Esophagus squamous epithelium (tissue), 5 donors: Measurements from ENCODE around the gene PHF2. TPM values are rescaled to one million over a fixed set of nuclear protein-coding genes. Genes with fewer than 3 reads are reported as not detected.

ENCODE experiments used
- DNase-seq: peaks from one replicate; lab custom pipeline; 2025; lab: John Stamatoyannopoulos, UW
- H3K27ac ChIP-seq, 4 donors: fragments of 200-600 bp; sonication (generic); one replicate each; pipeline ENCODE4 v1.5.1; 2016 to 2019; ENCODE audit warnings: mild to moderate bottlenecking in 1 of 4
- H3K27me3 ChIP-seq, 4 donors: fragments of 200-600 bp; sonication (generic); 1 replicate in 3 of 4; 2 replicates in 1 of 4; pipeline versions ENCODE4 v1.5.1 to v1.6.0; 2017 to 2021; ENCODE audit warnings: antibody characterized with exemption in 1 of 4
- H3K36me3 ChIP-seq, 3 donors: fragments of 200-600 bp; sonication (generic); one replicate each; pipeline ENCODE4 v1.5.1; 2016 to 2019
- H3K4me1 ChIP-seq, 3 donors: fragments of 200-600 bp; sonication (generic); one replicate each; pipeline ENCODE4 v1.5.1; 2017 to 2019
- H3K4me3 ChIP-seq, 4 donors: fragments of 200-600 bp; sonication (generic); 1 replicate in 3 of 4; 2 replicates in 1 of 4; pipeline ENCODE4 v1.5.1; 2016 to 2019; ENCODE audit warnings: mild to moderate bottlenecking in 2 of 4, moderate library complexity in 1 of 4
- H3K9me3 ChIP-seq, 3 donors: fragments of 200-600 bp; sonication (generic); one replicate each; pipeline ENCODE4 v1.5.1; 2016 to 2019
- POLR2A ChIP-seq, 4 donors: fragments of 450-650 bp; IDR thresholded peaks; one replicate each; pipeline ENCODE4 v1.6.1; 2017; ENCODE audit warnings: antibody characterized with exemption in 4 of 4, mild to moderate bottlenecking in 4 of 4, moderate library complexity in 3 of 4
- WGBS, 2 donors: methylation state at CpG; one replicate each; pipeline ENCODE4 v1.1.5; 2018; 5-methylcytosine and 5-hydroxymethylcytosine counted together
- intact Hi-C: fragments of 100-400 bp; cut with DNase I; formaldehyde crosslinking; loops from one replicate; pipeline ENCODE4 v1.15.0; 2022
- total RNA-seq, 4 donors: library from RNA; depleted of rRNA; stranded (reverse); fragments of >200 nt; gene quantifications; one replicate each; pipeline ENCODE4 v1.1.0, GENCODE V29; 2016
- TF ChIP-seq, protein P1 (sequence below), 6 experiments: fragments of 450-650 bp in 4 of 6; fragments of 200-600 bp in 2 of 6; sonication (generic) in 2 of 6; IDR thresholded peaks; one replicate each; pipeline ENCODE4 v1.5.1; 2016 to 2019; ENCODE audit warnings: antibody characterized with exemption in 6 of 6, mild to moderate bottlenecking in 4 of 6, moderate library complexity in 4 of 6
- donor health status: DM: yes; HTN: yes; CAD: no.

The PHF2 gene
- total RNA-seq, 4 donors from 2014 or later = 13.3 to 22.6 (median 17.5) TPM

DNA sequence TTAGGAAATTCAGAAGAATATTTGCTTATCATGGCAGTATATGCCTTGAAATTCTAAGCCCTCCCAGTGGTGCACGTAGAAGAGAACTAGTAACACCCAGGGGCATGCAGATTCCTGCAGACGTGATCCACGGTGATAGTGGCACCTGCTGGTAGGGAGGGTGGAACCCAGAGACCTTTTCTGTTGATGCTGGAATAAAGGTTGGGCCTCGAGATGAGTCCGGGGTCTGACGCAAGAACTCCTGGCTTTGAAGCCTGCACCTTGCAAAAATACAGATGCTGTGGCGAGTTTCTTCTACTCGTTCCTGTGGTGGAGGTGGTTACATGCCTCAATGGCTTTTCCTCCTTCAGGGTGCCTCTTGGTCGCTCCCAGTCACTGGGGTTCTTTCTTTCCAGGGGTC is 39.5 kb upstream of the PHF2 start:
- H3K36me3 ChIP-seq = peaks cover 0 to 93% (median 17%) of the 10 kb centered on the region in 3 donors
- intact Hi-C loops = no loop called here
- no peak for TF ChIP-seq POLR2A (IDR thresholded peaks at IDR 0.05)
- TF ChIP-seq, protein P1, sequence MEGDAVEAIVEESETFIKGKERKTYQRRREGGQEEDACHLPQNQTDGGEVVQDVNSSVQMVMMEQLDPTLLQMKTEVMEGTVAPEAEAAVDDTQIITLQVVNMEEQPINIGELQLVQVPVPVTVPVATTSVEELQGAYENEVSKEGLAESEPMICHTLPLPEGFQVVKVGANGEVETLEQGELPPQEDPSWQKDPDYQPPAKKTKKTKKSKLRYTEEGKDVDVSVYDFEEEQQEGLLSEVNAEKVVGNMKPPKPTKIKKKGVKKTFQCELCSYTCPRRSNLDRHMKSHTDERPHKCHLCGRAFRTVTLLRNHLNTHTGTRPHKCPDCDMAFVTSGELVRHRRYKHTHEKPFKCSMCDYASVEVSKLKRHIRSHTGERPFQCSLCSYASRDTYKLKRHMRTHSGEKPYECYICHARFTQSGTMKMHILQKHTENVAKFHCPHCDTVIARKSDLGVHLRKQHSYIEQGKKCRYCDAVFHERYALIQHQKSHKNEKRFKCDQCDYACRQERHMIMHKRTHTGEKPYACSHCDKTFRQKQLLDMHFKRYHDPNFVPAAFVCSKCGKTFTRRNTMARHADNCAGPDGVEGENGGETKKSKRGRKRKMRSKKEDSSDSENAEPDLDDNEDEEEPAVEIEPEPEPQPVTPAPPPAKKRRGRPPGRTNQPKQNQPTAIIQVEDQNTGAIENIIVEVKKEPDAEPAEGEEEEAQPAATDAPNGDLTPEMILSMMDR (IDR thresholded peaks at IDR 0.05) = no peak
- H3K27ac ChIP-seq = no peak overlapping the region
- WGBS, 2 donors = 72 to 78% methylated on average over 8 to 9 of the region's 9 CpGs
- DNase-seq = no peak
- H3K9me3 ChIP-seq = no peaks in the 10 kb centered on the region
- H3K4me1 ChIP-seq = no peaks in the 10 kb centered on the region
- H3K4me3 ChIP-seq = no peak overlapping the region
- H3K27me3 ChIP-seq = no peaks in the 10 kb centered on the region

DNA sequence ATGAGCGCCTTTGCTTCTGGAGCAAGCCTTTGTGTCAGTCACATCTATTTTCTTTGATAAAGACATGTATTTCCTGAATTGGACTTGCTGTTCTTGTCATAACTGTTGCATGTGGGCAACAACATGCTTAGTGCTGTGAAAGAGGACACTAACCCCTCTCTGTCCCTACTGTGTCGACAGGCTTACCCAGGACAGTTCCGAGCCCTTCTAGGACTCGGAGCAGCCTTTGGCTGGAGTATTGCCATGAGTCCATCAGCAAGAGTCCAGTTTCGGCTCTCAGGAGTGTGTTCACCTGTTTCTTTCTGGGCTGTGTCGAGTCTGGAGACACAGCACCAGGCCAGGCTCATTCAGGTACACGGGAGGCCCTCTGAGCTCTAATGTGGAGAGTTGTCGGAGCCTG is 36.1 kb upstream of the PHF2 start:
- DNase-seq = no peak

DNA sequence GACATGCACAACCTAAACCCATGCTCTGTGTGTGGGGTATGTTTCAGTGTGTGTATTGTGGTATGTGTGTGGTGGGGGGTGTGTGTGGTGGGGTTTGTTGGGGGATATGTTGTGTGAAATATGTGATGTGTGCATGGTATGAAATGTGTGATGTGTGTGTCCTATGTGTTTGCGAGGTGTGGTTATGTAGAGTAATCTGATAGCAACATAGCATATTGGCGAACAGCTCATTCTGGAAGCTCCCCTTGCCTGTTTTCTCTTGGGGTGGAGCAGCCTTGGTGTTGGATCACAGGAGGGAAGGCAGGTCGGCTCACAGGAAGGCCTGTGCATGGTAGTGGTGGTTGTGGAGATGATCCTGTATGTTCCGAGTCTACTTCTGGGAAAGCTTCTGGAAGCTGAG is 35.4 kb upstream of the PHF2 start:
- Histone ChIP-seq H3K36me3 (peaks cover 0 to 85% (median 12%) of the 10 kb centered on the region in 3 donors), H3K27me3 (no peaks in the 10 kb centered on the region), H3K4me1 (no peaks in the 10 kb centered on the region), H3K4me3 (no peak overlapping the region), H3K9me3 (no peaks in the 10 kb centered on the region), H3K27ac (no peak overlapping the region)
- TF ChIP-seq, protein P1 (IDR thresholded peaks at IDR 0.05) = no peak
- no peak for TF ChIP-seq POLR2A (IDR thresholded peaks at IDR 0.05)
- WGBS, 2 donors = 87 to 90% methylated on average over 4 of the region's 4 CpGs
- intact Hi-C loops = no loop called here
- no peak for DNase-seq

More for the DNA sequence above, 36.1 kb upstream of the PHF2 start:
- Histone ChIP-seq H3K4me1 (no peaks in the 10 kb centered on the region), H3K9me3 (no peaks in the 10 kb centered on the region), H3K4me3 (no peak overlapping the region), H3K36me3 (peaks cover 0 to 86% (median 12%) of the 10 kb centered on the region in 3 donors), H3K27ac (no peak overlapping the region), H3K27me3 (no peaks in the 10 kb centered on the region)
- 91 to 94% methylated on average over 3 to 6 of the region's 8 CpGs for WGBS, 2 donors
- TF ChIP-seq, protein P1 (IDR thresholded peaks at IDR 0.05) = no peak
- TF ChIP-seq POLR2A (IDR thresholded peaks at IDR 0.05) = no peak
- intact Hi-C loops = no loop called here

DNA sequence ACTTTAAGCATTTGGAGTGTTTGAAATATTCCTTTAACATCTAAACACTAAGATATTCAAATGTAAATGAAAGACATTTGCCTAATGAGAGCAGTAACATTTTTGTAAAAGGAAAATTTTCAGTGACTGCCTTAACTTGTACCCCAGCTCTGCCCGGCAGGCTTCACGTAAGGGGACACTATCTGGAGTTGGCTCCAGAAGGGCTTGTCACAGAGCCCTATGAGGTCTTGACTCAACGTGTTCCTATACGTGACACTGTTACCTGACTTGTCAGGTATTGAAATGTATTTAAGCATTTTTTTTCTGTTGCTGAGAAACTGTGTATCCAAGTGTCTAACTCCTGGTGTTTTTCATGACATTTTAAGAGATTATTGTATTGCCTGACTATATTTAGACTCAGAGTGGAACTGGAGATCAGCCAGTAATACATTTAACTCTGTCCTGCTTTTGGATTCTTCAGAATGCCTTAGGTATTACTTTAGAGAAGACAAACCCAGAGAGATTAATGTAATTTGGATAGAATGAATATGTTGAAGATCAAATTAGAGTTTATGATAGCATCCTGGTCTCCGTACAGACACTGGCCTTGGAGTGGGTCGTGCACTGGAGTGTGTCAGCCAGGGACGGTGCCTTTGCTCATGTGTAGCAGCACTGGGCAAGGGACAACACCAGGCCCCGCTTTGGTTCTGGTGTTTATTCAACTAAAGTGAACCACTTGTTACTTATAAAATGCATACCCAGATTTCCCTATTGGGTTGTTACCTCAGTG is 34.6 kb upstream of the PHF2 start:
- intact Hi-C loops = no loop called here
- Histone ChIP-seq H3K27me3 (no peaks in the 10 kb centered on the region), H3K36me3 (peaks cover 0 to 85% (median 12%) of the 10 kb centered on the region in 3 donors), H3K27ac (no peak overlapping the region), H3K4me3 (no peak overlapping the region), H3K4me1 (no peaks in the 10 kb centered on the region), H3K9me3 (no peaks in the 10 kb centered on the region)
- 65 to 80% methylated on average over 8 of the region's 8 CpGs for WGBS, 2 donors
- no peak for TF ChIP-seq POLR2A (IDR thresholded peaks at IDR 0.05)
- TF ChIP-seq, protein P1 (IDR thresholded peaks at IDR 0.05) = no peak
- no peak for DNase-seq

DNA sequence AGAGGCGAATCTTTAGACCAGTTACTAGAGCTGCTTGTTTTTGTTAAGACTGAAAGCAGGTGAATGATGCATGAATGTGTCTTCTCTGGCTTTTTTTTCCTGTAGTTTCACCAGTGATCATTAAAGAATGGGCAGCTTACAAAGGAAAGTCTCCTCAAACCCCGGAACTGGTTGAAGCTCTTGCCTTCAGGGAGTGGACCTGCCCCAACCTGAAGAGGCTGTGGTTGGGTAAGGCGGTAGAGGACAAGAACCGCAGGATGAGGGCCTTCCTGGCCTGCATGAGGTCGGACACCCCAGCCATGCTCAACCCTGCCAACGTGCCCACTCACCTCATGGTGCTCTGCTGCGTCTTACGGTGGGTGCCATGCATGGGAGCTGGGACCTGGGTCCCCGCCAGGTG is 33.3 kb upstream of the PHF2 start:
- 84 to 91% methylated on average over 4 to 9 of the region's 9 CpGs for WGBS, 2 donors
- intact Hi-C loops = no loop called here
- Histone ChIP-seq H3K4me3 (no peak overlapping the region), H3K27me3 (no peaks in the 10 kb centered on the region), H3K27ac (no peak overlapping the region), H3K9me3 (no peaks in the 10 kb centered on the region), H3K36me3 (peaks cover 0 to 85% (median 12%) of the 10 kb centered on the region in 3 donors), H3K4me1 (no peaks in the 10 kb centered on the region)
- TF ChIP-seq, protein P1 (IDR thresholded peaks at IDR 0.05) = no peak
- TF ChIP-seq POLR2A (IDR thresholded peaks at IDR 0.05) = no peak
- DNase-seq = no peak
